Activated CD4-positive, alpha-beta T cell treated with anti-CD3 and anti-CD28 coated beads for 36 hours (primary cell): ENCODE results near the gene SMC1A. TPM values are rescaled to one million over a fixed set of nuclear protein-coding genes. Genes with fewer than 3 reads are reported as not detected.
A peak's percentile ranks its signal among the peaks of the same experiment; 100 is the strongest.

Experiments
- ATAC-seq: fragments of 200-7000 bp; cut with Tn5 transposase; one replicate; pipeline ENCODE4 v1.10.0; 2021; ENCODE audit warnings: mild to moderate bottlenecking, moderate library complexity
- CTCF ChIA-PET: fragments of 350-600 bp; sonication (Branson Sonifier 250); formaldehyde crosslinking; loops from one replicate; lab custom pipeline; 2021; ENCODE audit warnings: antibody characterized with exemption; lab: Charles Lee
- POLR2A ChIA-PET: fragments of 350-600 bp; sonication (Branson Sonifier 250); formaldehyde crosslinking; loops from one replicate; lab custom pipeline; 2021; ENCODE audit warnings: antibody characterized with exemption, inconsistent platforms; lab: Charles Lee
- DNase-seq: peaks from one replicate; pipeline ENCODE4 v3.0.0-alpha.2; 2020
- H3K27ac Mint-ChIP-seq: one replicate; pipeline ENCODE4 v1.8.0; 2021; ENCODE audit warnings: mixed read lengths
- H3K27me3 Mint-ChIP-seq: one replicate; pipeline ENCODE4 v1.8.0; 2021; ENCODE audit warnings: mixed read lengths
- H3K36me3 Mint-ChIP-seq: one replicate; pipeline ENCODE4 v1.8.0; 2021; ENCODE audit warnings: low read depth, mixed read lengths
- H3K4me1 Mint-ChIP-seq: one replicate; pipeline ENCODE4 v1.8.0; 2021; ENCODE audit warnings: mixed read lengths
- H3K4me3 Mint-ChIP-seq: one replicate; pipeline ENCODE4 v1.8.0; 2021; ENCODE audit warnings: mild to moderate bottlenecking, moderate library complexity, mixed read lengths
- H3K9me3 Mint-ChIP-seq: one replicate; pipeline ENCODE4 v1.8.0; 2021; ENCODE audit warnings: low read depth, mixed read lengths
- intact Hi-C, 2 experiments: fragments of 100-400 bp; cut with DNase I in 1 of 2; cut with micrococcal nuclease in 1 of 2; formaldehyde crosslinking; loops; one replicate each; pipeline versions ENCODE4 v1.14.2 to v1.15.1; 2022 to 2024; cut with DNase I, micrococcal nuclease
- total RNA-seq, 2 experiments: library from RNA; stranded (reverse); gene quantifications; one replicate each; pipeline ENCODE4 v1.2.3, GENCODE V29; 2021

SMC1A gene
- total RNA-seq, 2 experiments from 2014 or later = 155 to 190 TPM

GRCh38 chrX:53440621-53441517, 18.4 kb upstream of the SMC1A start:
- intact Hi-C loops = no loop called here
- H3K4me3 Mint-ChIP-seq = peak overlapping the region; percentile 76
- H3K36me3 Mint-ChIP-seq = no peaks in the 10 kb centered on the region
- peaks cover 5% of the 10 kb centered on the region for H3K27me3 Mint-ChIP-seq
- peak; percentile 59 for DNase-seq
- POLR2A ChIA-PET = no interaction called here
- H3K4me1 Mint-ChIP-seq = peaks cover 30% of the 10 kb centered on the region
- ATAC-seq = peak; percentile 4
- CTCF ChIA-PET = interaction anchor here (0.7 to 1.1 kb wide), 2 partner anchors 121 to 128 kb away, joined by 4 to 5 read pairs; no protein-coding TSS in a partner anchor
- H3K27ac Mint-ChIP-seq = peak overlapping the region; percentile 51
- H3K9me3 Mint-ChIP-seq = no peaks in the 10 kb centered on the region

DNA sequence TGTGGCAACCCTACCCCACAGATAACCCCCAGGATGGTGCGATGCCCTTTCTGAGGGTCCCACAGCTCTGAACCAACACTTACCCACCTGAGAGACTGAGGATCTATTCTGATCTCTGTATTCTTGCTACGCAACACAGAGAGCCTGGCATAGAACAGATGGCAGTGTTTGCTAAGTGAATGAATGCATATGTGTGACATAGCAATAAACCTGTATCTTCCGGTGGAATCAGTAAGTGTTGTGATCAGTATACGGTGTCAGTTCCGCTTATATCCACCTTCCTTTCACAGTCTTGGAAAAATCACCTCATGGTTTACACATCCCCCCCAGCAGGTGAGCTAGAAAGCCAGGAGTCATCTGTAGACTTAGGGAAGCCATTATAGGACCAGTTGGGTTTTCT, 17.6 kb upstream of the SMC1A start:
- no peak for ATAC-seq
- no peak for DNase-seq
- peak overlapping the region; percentile 76 for H3K4me3 Mint-ChIP-seq
- intact Hi-C loops = no loop called here
- no peaks in the 10 kb centered on the region for H3K36me3 Mint-ChIP-seq
- CTCF ChIA-PET = interaction anchor here (1.1 kb wide), 1 partner anchor 127 kb away, joined by 5 read pairs; no protein-coding TSS in a partner anchor
- H3K4me1 Mint-ChIP-seq = peaks cover 33% of the 10 kb centered on the region
- POLR2A ChIA-PET = no interaction called here
- H3K27ac Mint-ChIP-seq = no peak overlapping the region
- peaks cover 5% of the 10 kb centered on the region for H3K27me3 Mint-ChIP-seq
- H3K9me3 Mint-ChIP-seq = no peaks in the 10 kb centered on the region

DNA sequence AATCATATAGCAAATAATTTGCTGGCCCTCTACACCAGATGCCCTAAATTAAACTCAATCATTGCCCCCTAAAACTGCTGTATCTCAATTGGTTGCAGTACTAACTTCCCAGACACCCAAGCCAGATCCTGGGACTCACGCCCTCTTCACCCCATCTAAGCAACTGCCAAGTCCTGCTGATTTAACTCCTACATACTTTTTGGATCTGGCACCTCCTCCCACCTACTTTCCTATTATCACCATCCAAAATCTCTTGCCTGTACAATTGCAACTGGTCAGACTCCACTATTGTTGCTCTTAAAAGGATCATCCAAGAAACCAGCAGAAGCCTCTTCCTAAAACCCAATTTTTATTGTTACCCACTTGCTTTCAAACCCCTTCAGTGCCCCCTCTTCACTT, 16.4 kb upstream of the SMC1A start:
- DNase-seq (no peak), ATAC-seq (no peak)
- Mint-ChIP-seq H3K27me3 (peaks cover 5% of the 10 kb centered on the region), H3K36me3 (peaks cover 2% of the 10 kb centered on the region), H3K27ac (peak overlapping the region; percentile 11), H3K9me3 (no peaks in the 10 kb centered on the region), H3K4me3 (no peak overlapping the region), H3K4me1 (peaks cover 36% of the 10 kb centered on the region)
- CTCF ChIA-PET = interaction anchor here (0.6 to 0.8 kb wide), 2 partner anchors 43 to 121 kb away, joined by 3 read pairs; no protein-coding TSS in a partner anchor
- intact Hi-C loops = no loop called here
- POLR2A ChIA-PET = no interaction called here

GRCh38 chrX:53438174-53438831, 15.8 kb upstream of the SMC1A start:
- CTCF ChIA-PET = interaction anchor here (0.6 to 0.8 kb wide), 3 partner anchors 15 to 121 kb away, joined by 3 read pairs; no protein-coding TSS in a partner anchor
- intact Hi-C loops = no loop called here

DNA sequence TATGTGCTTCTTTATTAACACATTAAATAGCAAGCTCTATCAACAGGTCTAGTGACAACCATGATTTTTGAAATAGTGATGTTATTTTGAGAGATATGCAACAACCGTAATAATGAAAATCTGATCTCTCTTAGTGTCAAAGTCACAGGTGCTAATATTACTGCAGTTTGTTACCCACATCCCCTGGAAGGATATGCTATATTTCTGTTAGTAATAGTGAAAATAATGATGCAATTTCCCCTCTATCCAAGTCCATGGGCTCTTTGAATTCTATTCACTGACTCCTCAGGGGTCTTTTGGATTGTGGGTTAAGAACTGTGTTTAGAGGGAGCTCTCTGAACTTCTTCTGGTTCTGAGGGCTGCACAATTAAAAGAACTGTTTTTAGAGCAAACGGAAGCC, 14.8 kb upstream of the SMC1A start:
- ATAC-seq (no peak), DNase-seq (no peak)
- POLR2A ChIA-PET = no interaction called here
- H3K27me3 Mint-ChIP-seq = peaks cover 5% of the 10 kb centered on the region
- H3K4me3 Mint-ChIP-seq = no peak overlapping the region
- H3K9me3 Mint-ChIP-seq = no peaks in the 10 kb centered on the region
- peaks cover 38% of the 10 kb centered on the region for H3K4me1 Mint-ChIP-seq
- H3K36me3 Mint-ChIP-seq = peaks cover 2% of the 10 kb centered on the region
- CTCF ChIA-PET = interaction anchor here (0.9 to 2.4 kb wide), 4 partner anchors 11 to 124 kb away, joined by 3 to 14 read pairs (median 7); no protein-coding TSS in a partner anchor
- intact Hi-C loops = loop anchor here (2.0 kb wide), 1 partner anchor 120 kb away; no protein-coding TSS in a partner anchor
- no peak overlapping the region for H3K27ac Mint-ChIP-seq

More at GRCh38 chrX:53438174-53438831, 15.8 kb upstream of the SMC1A start:
- Mint-ChIP-seq H3K27ac (peak overlapping the region; percentile 11), H3K4me3 (no peak overlapping the region), H3K36me3 (peaks cover 2% of the 10 kb centered on the region), H3K9me3 (no peaks in the 10 kb centered on the region), H3K4me1 (peaks cover 36% of the 10 kb centered on the region), H3K27me3 (peaks cover 5% of the 10 kb centered on the region)
- ATAC-seq (no peak), DNase-seq (no peak)
- POLR2A ChIA-PET = no interaction called here

- Mint-ChIP-seq H3K4me1 (peaks cover 35% of the 10 kb centered on the region), H3K27me3 (peaks cover 5% of the 10 kb centered on the region), H3K27ac (no peak overlapping the region), H3K4me3 (no peak overlapping the region), H3K9me3 (no peaks in the 10 kb centered on the region), H3K36me3 (peaks cover 5% of the 10 kb centered on the region)
- intact Hi-C loops = loop anchor here (2.0 kb wide), 1 partner anchor 119 kb away; no protein-coding TSS in a partner anchor
- CTCF ChIA-PET = interaction anchor here (0.8 to 2.4 kb wide), 9 partner anchors 10 to 248 kb away, joined by 3 to 14 read pairs (median 3); partner anchors contain the start of genes RIBC1 and SMC1A
- DNase-seq (peak; percentile 76), ATAC-seq (peak; percentile 66)
- POLR2A ChIA-PET = interaction anchor here (1.3 kb wide), 1 partner anchor 250 kb away, joined by 3 read pairs; the partner anchor contains the start of gene HUWE1
Observed at GRCh38 chrX:53435997-53436396, 13.5 kb upstream of the SMC1A start.

DNA sequence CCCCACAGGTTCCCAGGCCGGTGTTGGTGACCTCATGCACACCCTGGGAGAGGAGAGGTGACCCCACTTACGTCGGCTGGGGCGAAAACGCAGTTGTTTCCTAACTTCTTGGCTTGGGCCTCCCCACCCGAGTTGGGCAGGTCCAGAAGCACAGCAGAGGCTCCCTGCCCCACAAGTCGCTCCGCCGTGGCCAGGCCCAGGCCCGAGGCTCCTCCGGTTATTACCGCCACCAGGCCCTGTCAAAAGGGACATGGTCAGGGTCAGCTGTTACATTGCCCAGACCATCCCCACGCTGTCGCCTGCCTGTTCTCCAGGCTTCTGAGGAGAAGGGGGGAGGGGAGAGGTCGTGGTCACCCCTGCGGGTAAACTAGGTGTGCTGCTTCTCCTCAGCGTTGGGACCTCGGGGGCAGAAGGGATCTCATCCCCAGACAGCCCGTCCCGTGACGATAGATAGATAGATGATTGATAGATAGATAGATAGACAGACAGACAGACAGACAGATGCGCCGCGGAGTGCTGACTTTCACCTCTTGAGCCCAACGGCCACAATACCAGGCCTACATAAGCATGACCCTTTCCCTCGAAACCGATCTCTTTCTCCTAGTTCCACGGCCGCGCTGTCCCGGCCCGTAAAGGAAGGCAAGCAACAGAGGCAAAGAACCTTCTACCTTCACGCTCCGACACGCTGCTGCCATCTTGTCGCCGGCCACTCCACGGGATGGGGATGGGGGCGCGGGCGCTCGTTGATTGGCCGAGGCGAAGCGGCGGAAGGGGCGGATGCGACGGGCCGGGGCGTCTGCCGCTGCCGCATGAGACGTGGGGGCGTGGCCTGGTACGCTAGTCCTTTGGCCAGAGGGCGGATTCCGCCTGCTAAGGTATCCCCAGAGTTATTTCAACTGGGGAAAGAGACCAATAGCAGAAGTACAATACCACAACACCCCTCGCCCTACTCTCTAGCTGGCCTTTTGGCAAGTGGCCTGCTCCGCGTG, 11.5 kb upstream of the SMC1A start, which contains the start of gene HSD17B10:
Gene HSD17B10 (minus strand): TSS at position 720 of the 989 bp plus-strand sequence. CDS start 25 bp downstream, at position 695.
- intact Hi-C loops = loop anchor here (1.0 kb wide), 3 partner anchors 12 to 610 kb away; partner anchors contain the start of genes RIBC1 (in 2 of the 2), SMC1A (in 2 of the 2), KDM5C (in 1 of the 2) and PHF8 (in 1 of the 2)

DNA sequence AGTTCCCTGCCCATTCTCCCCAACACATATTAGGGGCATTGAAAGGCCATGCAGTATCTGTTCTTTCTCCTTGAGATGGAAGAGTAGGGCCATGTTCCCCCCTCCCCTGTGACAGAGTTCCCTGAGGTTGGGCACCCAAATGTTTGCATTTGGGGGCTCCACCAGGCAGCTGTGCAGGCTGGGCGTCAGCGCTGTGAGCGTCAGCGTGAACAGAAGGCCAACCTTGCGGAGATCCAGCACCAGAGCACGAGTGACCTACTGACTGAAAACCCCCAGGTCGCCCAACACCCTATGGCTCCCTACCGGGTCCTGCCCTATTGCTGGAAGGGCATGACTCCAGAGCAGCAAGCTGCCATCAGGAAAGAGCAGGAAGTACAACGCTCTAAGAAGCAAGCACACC, 7.8 kb upstream of the SMC1A start:
- Mint-ChIP-seq H3K4me3 (no peak overlapping the region), H3K9me3 (no peaks in the 10 kb centered on the region), H3K4me1 (peaks cover 5% of the 10 kb centered on the region), H3K36me3 (peaks cover 6% of the 10 kb centered on the region), H3K27me3 (no peaks in the 10 kb centered on the region), H3K27ac (no peak overlapping the region)
- intact Hi-C loops = no loop called here
- ATAC-seq = no peak
- ChIA-PET CTCF (interaction anchor here (0.8 kb wide), 1 partner anchor 16 kb away, joined by 3 read pairs; no protein-coding TSS in a partner anchor), POLR2A (no interaction called here)
- DNase-seq = no peak

More for the DNA sequence above, 11.5 kb upstream of the SMC1A start, which contains the start of gene HSD17B10:
- ChIA-PET POLR2A (interaction anchor here (1.0 kb wide), 1 partner anchor 12 kb away, joined by 9 read pairs; the partner anchor contains the start of gene SMC1A), CTCF (interaction anchor here (0.6 to 1.9 kb wide), 4 partner anchors 11 to 150 kb away, joined by 3 to 13 read pairs (median 3); partner anchors contain the start of genes RIBC1 and SMC1A)
- Mint-ChIP-seq H3K4me3 (peak within 1 kb of the TSS; percentile 98), H3K4me1 (peaks cover 27% of the 10 kb centered on the region), H3K36me3 (peaks cover 5% of the 10 kb centered on the region), H3K27ac (peak within 1 kb of the TSS; percentile 92), H3K9me3 (no peaks in the 10 kb centered on the region), H3K27me3 (peaks cover 2% of the 10 kb centered on the region)
- peak; percentile 93 for DNase-seq
- ATAC-seq = peak; percentile 95

GRCh38 chrX:53429755-53430154, 7.3 kb upstream of the SMC1A start:
- Mint-ChIP-seq H3K36me3 (peaks cover 6% of the 10 kb centered on the region), H3K4me1 (peaks cover 5% of the 10 kb centered on the region), H3K27ac (no peak overlapping the region), H3K9me3 (no peaks in the 10 kb centered on the region), H3K4me3 (no peak overlapping the region), H3K27me3 (no peaks in the 10 kb centered on the region)
- intact Hi-C loops = no loop called here
- CTCF ChIA-PET = no interaction called here
- no peak for DNase-seq
- POLR2A ChIA-PET = no interaction called here
- no peak for ATAC-seq
